HK-2 (cell line): ENCODE results near the gene GPR151.
"Not testable (repeated sequence)": the region's sequence is repeated elsewhere in the genome, so short reads cannot be mapped to it uniquely, and the experiment has no call there.

Experiments used
- DNase-seq: peaks from one replicate; pipeline ENCODE4 v3.0.0-alpha.2; 2018; ENCODE audit not compliant: unreplicated experiment

GPR151 gene

GRCh38 chr5:146516151-146516475 lies at the start of gene GPR151:
GPR151 (minus strand) TSS chr5:146516190; CDS start chr5:146516113, 77 bp downstream.
- no peak for DNase-seq

- DNase-seq, result no peak
Measured at GRCh38 chr5:146564007-146564762, 48.2 kb upstream of the GPR151 start.

GRCh38 chr5:146562461-146562860 lies 46.5 kb upstream of the GPR151 start:
- DNase-seq, result no peak

GRCh38 chr5:146561711-146562110 lies 45.7 kb upstream of the GPR151 start:
- no peak for DNase-seq

GRCh38 chr5:146560205-146560812 lies 44.3 kb upstream of the GPR151 start:
- DNase-seq, result no peak

- not testable (repeated sequence) for DNase-seq
Measured at GRCh38 chr5:146556884-146557283, 40.9 kb upstream of the GPR151 start.

GRCh38 chr5:146553446-146553845 lies 37.5 kb upstream of the GPR151 start:
- DNase-seq, result no peak

- no peak for DNase-seq
Measured at GRCh38 chr5:146549615-146550014, 33.6 kb upstream of the GPR151 start.

GRCh38 chr5:146548781-146549449 lies 32.9 kb upstream of the GPR151 start:
- no peak for DNase-seq

GRCh38 chr5:146544232-146544631 lies 28.2 kb upstream of the GPR151 start:
- no peak for DNase-seq

GRCh38 chr5:146541958-146542849 lies 26.2 kb upstream of the GPR151 start:
- DNase-seq, result peak; percentile 59

GRCh38 chr5:146540414-146540813 lies 24.4 kb upstream of the GPR151 start:
- no peak for DNase-seq

GRCh38 chr5:146539973-146540372 lies 24.0 kb upstream of the GPR151 start:
- DNase-seq, result no peak

- no peak for DNase-seq
Measured at GRCh38 chr5:146538432-146538831, 22.4 kb upstream of the GPR151 start.

GRCh38 chr5:146533882-146534281 lies 17.9 kb upstream of the GPR151 start:
- DNase-seq, result no peak

GRCh38 chr5:146533260-146533857 lies 17.4 kb upstream of the GPR151 start:
- peak; percentile 56 for DNase-seq

GRCh38 chr5:146529984-146530383 lies 14.0 kb upstream of the GPR151 start:
- DNase-seq, result no peak

GRCh38 chr5:146528236-146528635 lies 12.2 kb upstream of the GPR151 start:
- no peak for DNase-seq

GRCh38 chr5:146527785-146528184 lies 11.8 kb upstream of the GPR151 start:
- DNase-seq, result no peak

GRCh38 chr5:146523698-146524097 lies 7.7 kb upstream of the GPR151 start:
- no peak for DNase-seq

- DNase-seq, result no peak
Measured at GRCh38 chr5:146521403-146522106, 5.6 kb upstream of the GPR151 start.
